Measurements from ENCODE around the gene SERPINA6.
"Not testable (repeated sequence)": the region's sequence is repeated elsewhere in the genome, so short reads cannot be mapped to it uniquely, and the experiment has no call there.

Gene SERPINA6

GRCh38 chr14:94320243-94320642 is 2.9 kb downstream of the SERPINA6 start:
- DNase-seq = no peak

- DNase-seq = no peak
Observed at GRCh38 chr14:94317259-94317658, 5.9 kb downstream of the SERPINA6 start.

GRCh38 chr14:94316692-94317091 is 6.4 kb downstream of the SERPINA6 start:
- DNase-seq = no peak

GRCh38 chr14:94314890-94315289 is 8.2 kb downstream of the SERPINA6 start:
- DNase-seq = no peak

- DNase-seq = no peak
Observed at GRCh38 chr14:94313991-94314655, 9.0 kb downstream of the SERPINA6 start.

- DNase-seq = no peak
Observed at GRCh38 chr14:94312481-94313246, 10.5 kb downstream of the SERPINA6 start.

GRCh38 chr14:94310248-94310647 is 12.9 kb downstream of the SERPINA6 start:
- DNase-seq = no peak

- DNase-seq = no peak
Observed at GRCh38 chr14:94309721-94310120, 13.4 kb downstream of the SERPINA6 start.

GRCh38 chr14:94307410-94307992 is 15.6 kb downstream of the SERPINA6 start:
- no peak for DNase-seq

- DNase-seq = no peak
Observed at GRCh38 chr14:94306047-94306978, 16.8 kb downstream of the SERPINA6 start.

- no peak for DNase-seq
Observed at GRCh38 chr14:94305620-94306019, 17.5 kb downstream of the SERPINA6 start.

- DNase-seq = no peak
Observed at GRCh38 chr14:94304243-94304642, 18.9 kb downstream of the SERPINA6 start.

- DNase-seq = no peak
Observed at GRCh38 chr14:94303111-94303510, 20.0 kb downstream of the SERPINA6 start.

GRCh38 chr14:94298130-94298529 is 25.0 kb downstream of the SERPINA6 start:
- no peak for DNase-seq

GRCh38 chr14:94296181-94296545 is 27.0 kb downstream of the SERPINA6 start:
- DNase-seq = not testable (repeated sequence)

GRCh38 chr14:94295360-94296180 is 27.6 kb downstream of the SERPINA6 start:
- no peak for DNase-seq

GRCh38 chr14:94293578-94293924 is 29.6 kb downstream of the SERPINA6 start:
- DNase-seq = no peak

GRCh38 chr14:94292872-94293577 is 30.1 kb downstream of the SERPINA6 start, which contains the start of gene SERPINA10:
Gene SERPINA10 (minus strand): TSS chr14:94293268. CDS start chr14:94290593, 2,675 bp downstream.
- no peak for DNase-seq

- DNase-seq = no peak
Observed at GRCh38 chr14:94292526-94292871, 30.6 kb downstream of the SERPINA6 start.

- no peak for DNase-seq
Observed at GRCh38 chr14:94291906-94292525, 31.1 kb downstream of the SERPINA6 start.

Measured in NCI-H1092 treated with DMSO at 0.1 percent for 48 hours (cell line).